ENCODE measurements around the gene DR1.
"Not testable (repeated sequence)": the region's sequence is repeated elsewhere in the genome, so short reads cannot be mapped to it uniquely, and the experiment has no call there.

Gene DR1

GRCh38 chr1:93338387-93339146, 7.1 kb upstream of the DR1 start:
- intact Hi-C loops (cut with DNase I) = no loop called here
- no peak for DNase-seq

DNA sequence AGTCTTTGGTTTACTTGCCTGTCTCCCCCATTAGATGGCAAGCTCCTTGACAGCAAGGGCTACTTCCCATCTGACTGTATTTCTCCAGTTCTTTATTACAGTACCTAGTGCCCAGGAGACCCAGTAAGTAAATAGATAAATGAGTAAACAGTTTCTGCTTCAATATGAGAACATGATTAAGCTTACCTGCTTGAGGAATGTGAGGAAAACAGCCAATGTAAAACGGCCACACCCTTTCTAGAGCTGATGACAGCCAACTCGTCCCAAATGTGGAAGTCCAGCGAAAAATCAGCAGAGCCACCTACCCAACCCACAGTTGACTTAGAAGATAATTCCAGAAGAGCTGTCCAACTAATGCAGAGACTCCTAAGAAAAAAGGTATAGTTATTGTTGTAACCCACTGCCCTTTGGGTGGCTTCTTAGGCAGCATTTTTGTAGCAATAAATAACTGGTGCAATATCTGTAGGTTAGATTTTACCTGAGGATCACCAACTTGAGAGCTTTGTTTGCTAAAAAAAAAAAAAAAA, 6.5 kb upstream of the DR1 start:
- DNase-seq = no peak
- intact Hi-C loops (cut with DNase I) = no loop called here

- DNase-seq = no peak
- intact Hi-C loops (cut with DNase I) = loop anchor here (10.0 kb wide), 1 partner anchor 255 kb away; no protein-coding TSS in a partner anchor
Measured at GRCh38 chr1:93340090-93340489, 5.6 kb upstream of the DR1 start.

DNA sequence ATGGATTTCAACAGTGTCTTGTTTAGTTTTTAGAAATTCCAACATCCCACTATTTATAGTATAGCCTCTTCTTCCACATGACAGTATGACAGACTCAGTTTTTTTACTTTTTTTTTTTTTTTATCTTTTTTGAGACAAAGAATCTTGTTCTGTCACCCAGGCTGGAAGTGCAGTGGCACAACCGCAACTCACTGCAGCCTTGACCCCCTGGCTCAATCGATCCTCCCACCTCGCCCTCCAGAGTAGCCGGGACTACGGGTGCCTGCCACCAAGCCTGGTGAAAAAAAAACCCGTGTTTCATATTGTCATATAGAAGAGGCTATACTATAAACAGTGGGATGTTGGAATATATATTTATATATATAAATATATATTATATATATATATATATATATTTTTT, 1.2 kb upstream of the DR1 start:
- no peak for DNase-seq
- intact Hi-C loops (cut with DNase I) = loop anchor here (10.0 kb wide), 1 partner anchor 260 kb away; no protein-coding TSS in a partner anchor

DNA sequence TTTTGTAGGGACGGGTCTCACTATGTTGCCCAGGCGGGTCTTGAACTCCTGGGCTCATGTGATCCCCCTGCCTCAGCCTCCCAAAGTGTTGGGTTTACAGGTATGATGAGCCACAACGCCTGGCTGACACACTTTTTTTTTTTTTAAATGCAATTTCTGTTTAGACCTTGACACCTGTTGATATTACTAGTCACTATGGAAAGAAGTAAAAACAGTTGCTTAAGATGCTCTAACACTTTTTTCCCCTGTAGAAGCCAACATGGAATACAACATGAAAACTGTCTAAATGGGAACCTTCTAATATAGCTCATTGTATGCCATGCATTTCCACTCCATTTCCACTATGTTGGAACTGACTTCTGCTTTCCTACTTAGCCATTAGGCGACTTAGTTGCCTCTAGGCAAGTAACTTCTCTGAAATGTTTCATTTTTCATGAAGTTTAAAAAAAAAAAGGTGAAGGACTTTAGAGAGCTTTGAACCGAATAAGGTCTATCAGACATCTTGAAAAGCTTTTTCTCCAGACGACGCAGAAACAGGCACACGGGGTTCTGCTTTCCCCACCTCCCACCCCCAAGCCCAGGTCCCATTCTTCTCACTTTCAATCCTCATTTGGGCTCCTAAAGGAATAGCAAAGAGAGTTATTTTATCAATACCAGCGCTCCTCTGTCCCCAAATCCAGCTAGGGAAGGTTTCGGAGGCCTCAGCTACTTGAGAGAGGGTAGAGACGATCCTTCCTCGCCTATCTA, 648 bp upstream of the DR1 start:
- intact Hi-C loops (cut with DNase I) = loop anchor here (5.0 to 10.0 kb wide), 2 partner anchors 163 to 260 kb away; partner anchors contain the start of genes CCDC18 and TMED5
- DNase-seq = peak in 1 of 42 donors; percentile 39

DNA sequence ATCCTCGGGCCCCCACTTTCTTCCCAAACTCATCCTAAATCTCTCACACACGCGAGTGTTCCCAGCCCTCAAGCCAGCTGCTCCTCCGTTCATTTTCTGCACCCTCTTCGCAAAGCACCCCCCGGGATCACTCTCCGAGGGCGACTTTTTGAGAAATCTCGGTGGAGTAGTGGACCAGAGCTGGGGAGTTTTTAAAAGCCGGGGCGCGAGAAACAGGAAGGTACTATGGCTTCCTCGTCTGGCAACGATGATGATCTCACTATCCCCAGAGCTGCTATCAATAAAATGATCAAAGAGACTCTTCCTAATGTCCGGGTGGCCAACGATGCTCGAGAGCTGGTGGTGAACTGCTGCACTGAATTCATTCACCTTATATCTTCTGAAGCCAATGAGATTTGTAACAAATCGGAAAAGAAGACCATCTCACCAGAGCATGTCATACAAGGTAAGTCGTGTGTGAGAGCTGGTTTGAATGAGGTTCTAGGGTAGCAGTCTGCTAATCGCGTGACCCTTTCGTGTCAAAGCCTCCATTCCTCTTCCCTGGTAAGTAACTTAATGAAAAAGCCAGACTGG, 800 bp downstream of the DR1 start:
- intact Hi-C loops (cut with DNase I) = loop anchor here (2.0 to 10.0 kb wide), 3 partner anchors 164 to 500 kb away; partner anchors contain the start of genes CCDC18 and TMED5
- peak in 17 of 42 donors; percentile 3 to 40 (median 16) for DNase-seq

GRCh38 chr1:93347334-93347899, 1.7 kb downstream of the DR1 start:
- no peak for DNase-seq
- intact Hi-C loops (cut with DNase I) = loop anchor here (2.0 to 10.0 kb wide), 3 partner anchors 165 to 499 kb away; partner anchors contain the start of genes CCDC18 and TMED5

GRCh38 chr1:93348104-93348728, 2.5 kb downstream of the DR1 start:
- intact Hi-C loops (cut with DNase I) = loop anchor here (5.0 to 10.0 kb wide), 2 partner anchors 166 to 263 kb away; partner anchors contain the start of genes CCDC18 and TMED5

DNA sequence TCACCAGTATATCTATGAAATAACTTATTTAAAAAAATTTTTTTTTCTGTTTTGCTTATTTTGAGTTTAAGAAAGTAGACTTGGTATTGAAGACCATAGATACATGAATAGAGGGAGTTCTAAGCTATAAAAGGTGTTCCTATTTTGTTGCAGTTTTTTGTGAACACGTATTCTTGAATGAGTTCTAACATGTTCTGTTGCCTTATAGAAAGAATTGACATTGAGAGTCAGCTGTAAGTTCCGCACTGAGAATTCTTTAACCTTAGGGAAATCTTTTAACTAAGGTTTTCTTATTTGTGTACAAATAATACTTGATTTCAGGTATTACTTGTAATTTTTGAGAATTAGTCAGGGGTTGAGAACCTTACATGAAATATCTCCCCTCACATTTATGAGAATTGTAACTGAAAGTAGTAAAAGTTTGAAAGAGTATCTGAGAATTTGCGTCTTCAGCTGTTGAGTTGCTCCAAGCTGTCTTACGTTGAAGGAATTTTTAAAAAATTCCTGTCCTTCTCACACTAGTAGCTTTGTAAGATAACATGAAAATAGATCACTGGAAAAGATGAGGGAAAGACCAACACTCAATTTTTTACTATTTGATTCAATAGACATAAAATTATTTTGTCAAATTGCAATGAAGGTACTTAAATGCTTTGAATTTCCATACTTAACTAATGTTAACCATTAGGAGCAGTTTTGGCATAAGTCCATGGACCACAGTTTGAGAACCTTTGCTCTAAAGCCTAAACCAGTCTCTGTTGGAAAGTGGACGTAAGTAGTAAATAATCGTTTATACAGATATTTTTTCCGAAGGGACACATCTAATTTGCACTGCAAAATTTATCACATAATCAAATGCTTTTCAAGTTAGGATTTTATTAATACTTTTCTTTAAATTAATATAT, 3.8 kb downstream of the DR1 start:
- DNase-seq = no peak
- intact Hi-C loops (cut with DNase I) = loop anchor here (5.0 to 10.0 kb wide), 2 partner anchors 167 to 265 kb away; partner anchors contain the start of genes CCDC18 and TMED5

More at GRCh38 chr1:93348104-93348728, 2.5 kb downstream of the DR1 start:
- no peak for DNase-seq

DNA sequence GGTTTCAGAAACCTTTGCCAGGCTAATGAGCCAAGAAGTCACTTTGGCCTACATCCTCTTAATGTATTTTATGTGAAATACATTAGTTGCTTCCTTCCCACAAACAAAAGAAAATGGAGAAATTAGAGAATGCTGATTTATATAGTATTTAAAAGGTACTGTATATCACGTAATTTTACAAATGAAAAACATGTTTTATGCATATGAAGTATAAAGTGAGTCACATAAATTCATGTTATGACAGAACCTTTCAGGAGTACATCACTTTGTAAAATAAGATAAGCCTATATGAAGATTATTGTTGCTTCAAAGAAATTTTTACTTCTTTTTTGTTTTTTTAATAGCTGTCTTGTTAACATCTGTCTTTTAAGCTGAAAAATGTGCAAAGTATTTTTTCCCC, 4.6 kb downstream of the DR1 start:
- DNase-seq = no peak
- intact Hi-C loops (cut with DNase I) = no loop called here

GRCh38 chr1:93350875-93351274, 5.2 kb downstream of the DR1 start:
- intact Hi-C loops (cut with DNase I) = no loop called here
- DNase-seq = no peak

DNA sequence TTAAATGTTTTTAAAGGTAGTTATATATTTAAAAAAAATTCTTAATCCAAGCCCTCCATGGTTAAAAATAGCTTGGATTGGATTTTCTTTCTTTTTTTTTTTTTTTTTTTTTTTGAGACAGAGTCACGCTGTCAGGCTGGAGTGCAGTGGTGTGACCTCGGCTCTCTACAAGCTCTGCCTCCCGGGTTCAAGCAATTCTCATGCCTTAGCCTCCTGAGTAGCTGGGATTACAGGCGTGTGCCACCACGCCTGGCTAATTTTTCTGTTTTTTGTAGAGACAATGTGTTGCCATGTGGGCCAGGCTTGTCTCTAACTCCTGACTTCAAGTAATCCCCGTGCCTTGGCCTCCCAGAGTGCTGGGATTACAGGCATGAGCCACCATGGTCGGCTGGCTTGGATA, 5.6 kb downstream of the DR1 start:
- DNase-seq; intact Hi-C loops (cut with DNase I): not testable (repeated sequence)

DNA sequence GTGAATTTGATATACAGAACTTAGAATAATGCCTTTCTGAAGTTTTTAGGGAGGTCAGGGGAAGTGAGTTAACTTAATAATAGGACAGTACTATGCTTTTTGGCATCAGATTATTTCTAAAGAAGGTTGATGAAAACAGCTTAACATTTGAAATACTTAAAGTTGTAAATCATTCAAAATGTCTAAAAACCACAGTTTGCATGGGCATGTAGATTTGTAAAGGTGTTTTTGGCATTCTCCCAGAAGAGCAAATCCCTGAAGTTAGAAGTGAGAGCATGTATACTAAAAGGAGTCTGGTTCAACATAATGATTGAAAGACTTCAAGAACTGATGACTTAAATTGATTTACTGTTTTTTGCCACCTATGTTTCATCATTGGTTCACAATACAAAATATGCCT, 6.7 kb downstream of the DR1 start:
- no peak for DNase-seq
- intact Hi-C loops (cut with DNase I) = no loop called here

DNA sequence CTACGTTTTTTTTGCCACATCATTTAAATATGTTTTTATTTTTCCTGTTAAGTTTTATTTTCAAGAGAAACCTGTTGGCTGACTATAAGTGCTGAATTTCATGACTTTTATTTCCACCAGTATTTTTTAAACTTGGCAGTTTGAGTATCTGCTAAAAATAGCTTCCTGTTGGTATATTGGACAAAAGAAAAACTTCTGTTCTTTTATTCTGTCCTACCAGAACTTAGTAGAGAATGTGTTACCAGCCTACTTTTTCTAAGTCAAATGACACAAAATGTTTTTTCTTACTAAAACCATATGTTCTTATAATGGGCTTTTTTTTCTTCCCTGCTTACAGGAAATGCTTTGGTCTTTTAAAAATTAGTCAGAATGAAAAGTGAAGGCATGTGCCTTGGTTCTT, 7.6 kb downstream of the DR1 start:
- no peak for DNase-seq
- intact Hi-C loops (cut with DNase I) = no loop called here

- intact Hi-C loops (cut with DNase I) = no loop called here
- no peak for DNase-seq
Measured at GRCh38 chr1:93354749-93355148, 9.0 kb downstream of the DR1 start.

DNA sequence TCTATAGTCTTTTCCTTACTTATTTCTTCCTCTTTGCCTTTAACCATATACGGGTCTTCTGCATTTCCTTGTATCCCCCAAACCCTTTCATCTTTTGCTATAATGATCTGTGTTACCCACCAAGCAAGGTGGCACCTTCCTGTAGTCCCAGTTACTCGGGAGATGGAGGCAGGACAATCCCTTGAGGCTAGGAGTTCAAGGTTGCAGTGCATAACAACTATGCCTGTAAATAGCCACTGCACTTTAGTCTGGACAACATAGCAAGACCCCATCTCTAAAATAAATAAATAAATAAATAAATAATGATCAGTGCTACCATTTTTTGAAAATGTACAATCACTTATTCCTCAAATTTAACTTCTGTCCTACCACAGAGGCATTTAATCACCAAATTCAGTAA, 11.5 kb downstream of the DR1 start:
- no peak for DNase-seq
- intact Hi-C loops (cut with DNase I) = no loop called here

- intact Hi-C loops (cut with DNase I) = no loop called here
- DNase-seq = peak in 8 of 42 donors; percentile 11 to 46 (median 27)
Measured at GRCh38 chr1:93358293-93358692, 12.6 kb downstream of the DR1 start.

DNA sequence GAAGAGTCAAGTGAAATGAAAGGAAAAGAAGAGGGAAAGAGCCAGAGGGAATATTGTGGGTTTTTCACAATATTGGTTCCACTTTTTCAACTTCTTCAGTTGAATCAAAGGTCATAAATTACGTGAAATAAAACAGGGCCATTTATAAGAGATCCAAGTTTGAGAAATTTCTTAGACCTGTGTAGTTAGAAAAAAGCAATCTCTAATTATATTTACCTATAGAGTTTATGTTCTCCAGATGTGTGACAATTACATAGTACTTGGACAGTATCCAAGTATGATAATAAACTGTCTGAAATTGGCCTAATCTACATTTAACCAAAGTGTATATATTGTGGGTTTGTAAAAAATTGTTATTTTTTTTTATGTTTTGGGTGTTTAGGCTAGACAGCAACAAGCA, 14.4 kb downstream of the DR1 start:
- DNase-seq = no peak
- intact Hi-C loops (cut with DNase I) = no loop called here
